K562 (cell line): ENCODE data around the gene CHCHD6.

Source experiments
- BRD9 ChIP-seq: fragments of 450-650 bp; IDR thresholded peaks from 2 replicates; pipeline ENCODE4 v1.6.1; 2018; ENCODE audit warnings: low read depth; ENCODE audit not compliant: partially characterized antibody
- CHCHD3 ChIP-seq: fragments of 250-450 bp; sonication (Bioruptor Pico); IDR thresholded peaks from 2 replicates; pipeline ENCODE4 v2.1.2; 2022; ENCODE audit warnings: mild to moderate bottlenecking
- ERF ChIP-seq: fragments of 450-650 bp; formaldehyde crosslinking; IDR thresholded peaks from 2 replicates; pipeline ENCODE4 v1.4.0; 2020; ENCODE audit warnings: mild to moderate bottlenecking, mixed read lengths
- HEY1 ChIP-seq: fragments of 250-450 bp; sonication (Bioruptor Pico); IDR thresholded peaks from 2 replicates; pipeline ENCODE4 v1.5.0; 2020; ENCODE audit warnings: mild to moderate bottlenecking, moderate library complexity, borderline replicate concordance
- JUND ChIP-seq, 2 experiments: IDR thresholded peaks; 2 replicates in 1 of 2; 3 replicates in 1 of 2; pipeline ENCODE4 v1.6.1; 2011; ENCODE audit warnings: borderline replicate concordance in 2 of 2, low read depth in 2 of 2, low read length in 2 of 2, improper control_type of control experiment in 1 of 2, missing biosample characterization in 1 of 2, missing genetic modification characterization in 1 of 2, missing genetic modification reagents in 1 of 2
- MLLT1 ChIP-seq, 2 experiments: fragments of 450-650 bp; IDR thresholded peaks; 2 replicates each; pipeline ENCODE4 v1.6.1; 2016
- RBBP5 ChIP-seq: fragments of 200-600 bp; sonication (generic); IDR thresholded peaks from 2 replicates; pipeline ENCODE4 v1.6.1; 2012; ENCODE audit warnings: borderline replicate concordance, mild to moderate bottlenecking, low read length, control low read depth, inconsistent platforms; ENCODE audit not compliant: insufficient read depth, poor library complexity, severe bottlenecking
- SMARCE1 ChIP-seq: fragments of 450-650 bp; IDR thresholded peaks from 2 replicates; pipeline ENCODE4 v1.7.1; 2016; ENCODE audit warnings: mild to moderate bottlenecking
- ZC3H11A ChIP-seq: IDR thresholded peaks from 2 replicates; pipeline ENCODE4 v1.6.1; 2012; ENCODE audit warnings: low read depth, low read length, improper control_type of control experiment
- ZHX1 ChIP-seq: fragments of 150-350 bp; conservative IDR thresholded peaks from 2 replicates; pipeline ENCODE4 v1.6.1; 2014; ENCODE audit warnings: low read length
- ZNF707 ChIP-seq: fragments of 250-450 bp; sonication (Bioruptor Pico); conservative IDR thresholded peaks from 2 replicates; pipeline ENCODE4 v1.8.0; 2022; ENCODE audit warnings: inconsistent platforms, mild to moderate bottlenecking, moderate library complexity

GRCh38 chr3:126732281-126733060 is 28.4 kb downstream of the CHCHD6 start:
- TF ChIP-seq ZNF707 (CRISPR knock-in tag) (no peak), ZC3H11A (no peak), MLLT1 (IDR thresholded peaks at IDR 0.05) (no peak), ERF (CRISPR knock-in tag) (no peak), SMARCE1 (no peak), CHCHD3 (CRISPR knock-in tag) (no peak), HEY1 (CRISPR knock-in tag) (no peak), JUND (IDR thresholded peaks at IDR 0.05; ENCODE audit: borderline replicate concordance, low read depth, low read length) (no peak), JUND (tag; IDR thresholded peaks at IDR 0.05; ENCODE audit: borderline replicate concordance, low read depth, low read length) (no peak), RBBP5 (no peak), ZHX1 (no peak), BRD9 (no peak)
